Fibroblast of the aortic adventitia (primary cell): Measurements from ENCODE around the gene SRCAP. TPM values are rescaled to one million over a fixed set of nuclear protein-coding genes. Genes with fewer than 3 reads are reported as not detected.

Experiments used
- DNase-seq: peaks from one replicate; pipeline ENCODE4 v3.0.0-alpha.2; 2010; ENCODE audit warnings: low read depth
- H3K4me3 ChIP-seq: 2 replicates; pipeline ENCODE4 v1.5.1; 2011; ENCODE audit warnings: low read depth, mild to moderate bottlenecking, control low read depth, low read length, moderate library complexity
- CTCF ChIP-seq: IDR thresholded peaks from 2 replicates; pipeline ENCODE4 v1.5.1; 2011; ENCODE audit warnings: mild to moderate bottlenecking, low read length, control low read depth, inconsistent platforms; ENCODE audit not compliant: insufficient read depth
- total RNA-seq: library from RNA; depleted of rRNA; stranded (reverse); fragments of >200 nt; gene quantifications from 2 replicates; pipeline ENCODE4 v1.2.3, GENCODE V29; 2012; ENCODE audit warnings: low replicate concordance

Gene SRCAP
- total RNA-seq, 1 donor, result 21.9 TPM

DNA sequence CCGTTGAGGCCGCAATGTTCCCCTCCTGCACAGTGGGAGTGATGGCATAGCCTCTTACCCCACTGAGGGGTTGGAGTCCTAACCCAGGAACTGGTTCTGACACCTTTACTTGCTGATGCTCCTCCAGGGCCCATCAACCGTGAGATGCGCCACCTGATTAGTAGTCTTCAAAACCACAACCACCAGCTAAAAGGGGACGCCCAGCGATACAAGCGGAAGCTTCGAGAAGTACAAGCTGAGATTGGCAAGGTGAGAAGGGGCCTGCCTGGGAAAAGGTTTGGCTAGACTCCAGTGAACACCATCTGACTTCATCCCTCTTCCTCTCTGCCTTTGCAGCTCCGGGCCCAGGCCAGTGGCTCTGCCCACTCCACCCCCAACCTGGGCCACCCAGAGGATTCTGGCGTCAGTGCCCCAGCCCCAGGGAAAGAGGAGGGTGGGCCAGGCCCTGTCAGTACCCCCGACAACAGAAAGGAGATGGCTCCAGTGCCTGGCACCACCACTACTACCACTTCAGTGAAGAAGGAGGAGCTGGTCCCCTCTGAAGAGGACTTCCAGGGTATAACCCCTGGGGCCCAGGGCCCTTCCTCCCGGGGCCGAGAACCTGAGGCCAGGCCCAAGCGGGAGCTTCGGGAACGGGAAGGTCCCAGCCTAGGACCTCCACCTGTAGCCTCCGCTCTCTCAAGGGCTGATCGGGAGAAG lies 68.9 kb downstream of the SRCAP start:
- no peak for TF ChIP-seq CTCF
- no peak for DNase-seq
- H3K4me3 ChIP-seq, result no peak overlapping the region

DNA sequence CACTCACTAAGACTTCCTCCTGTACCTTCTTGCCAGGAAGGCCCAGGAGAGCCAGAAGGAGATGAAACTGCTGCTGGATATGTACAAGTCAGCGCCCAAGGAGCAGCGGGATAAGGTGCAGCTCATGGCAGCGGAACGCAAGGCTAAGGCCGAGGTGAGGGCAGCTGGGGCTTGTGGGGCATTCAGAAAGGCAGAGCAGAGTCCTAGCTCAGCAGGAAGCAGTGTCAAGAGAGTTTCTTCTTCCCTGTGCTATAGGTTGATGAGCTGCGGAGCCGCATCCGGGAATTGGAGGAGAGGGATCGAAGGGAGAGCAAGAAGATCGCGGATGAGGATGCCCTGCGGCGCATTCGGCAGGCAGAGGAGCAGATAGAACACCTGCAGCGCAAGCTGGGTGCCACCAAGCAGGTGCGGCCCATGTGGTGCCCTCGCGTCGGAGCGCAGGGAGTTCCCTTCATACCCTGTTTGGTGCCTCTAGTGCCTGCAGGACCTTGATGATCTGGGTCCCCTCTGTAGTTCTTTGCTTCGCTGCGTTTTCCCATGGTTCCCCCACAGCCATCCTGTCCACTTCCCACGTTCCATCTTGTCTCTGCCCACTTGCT lies 69.7 kb downstream of the SRCAP start:
- no peak overlapping the region for H3K4me3 ChIP-seq
- DNase-seq, result no peak
- TF ChIP-seq CTCF, result no peak

DNA sequence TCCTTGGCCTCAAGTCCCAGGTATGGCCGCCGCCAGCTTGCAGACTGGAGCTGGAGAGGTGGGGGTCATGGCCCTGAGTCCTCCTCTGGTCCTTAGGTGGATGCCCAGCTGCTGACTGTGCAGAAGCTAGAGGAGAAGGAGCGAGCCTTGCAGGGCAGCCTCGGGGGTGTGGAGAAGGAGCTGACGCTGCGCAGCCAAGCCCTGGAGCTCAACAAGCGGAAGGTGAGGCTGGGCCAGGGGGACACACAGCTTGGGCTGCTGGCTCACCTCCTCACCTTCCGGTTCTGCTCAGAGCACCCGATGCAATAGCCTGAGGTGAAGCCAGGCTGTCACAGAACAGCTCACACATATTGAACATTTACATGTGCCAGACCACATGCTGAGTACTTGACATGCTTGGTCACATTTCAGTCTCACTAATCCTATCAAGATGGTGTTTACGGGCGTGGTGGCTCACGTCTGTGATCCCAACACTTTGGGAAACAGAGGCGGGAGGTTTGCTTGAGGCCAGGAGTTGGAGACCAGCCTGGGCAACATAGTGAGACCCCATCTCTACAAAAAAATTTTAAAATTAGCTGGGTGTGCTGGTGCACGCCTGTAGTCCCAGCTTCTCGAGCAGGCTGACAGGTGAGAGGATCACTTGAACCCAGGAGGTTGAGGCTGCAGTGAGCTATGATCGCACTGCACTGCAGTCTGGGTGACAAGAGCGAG lies 70.6 kb downstream of the SRCAP start:
- no peak for DNase-seq
- no peak overlapping the region for H3K4me3 ChIP-seq
- no peak for TF ChIP-seq CTCF

DNA sequence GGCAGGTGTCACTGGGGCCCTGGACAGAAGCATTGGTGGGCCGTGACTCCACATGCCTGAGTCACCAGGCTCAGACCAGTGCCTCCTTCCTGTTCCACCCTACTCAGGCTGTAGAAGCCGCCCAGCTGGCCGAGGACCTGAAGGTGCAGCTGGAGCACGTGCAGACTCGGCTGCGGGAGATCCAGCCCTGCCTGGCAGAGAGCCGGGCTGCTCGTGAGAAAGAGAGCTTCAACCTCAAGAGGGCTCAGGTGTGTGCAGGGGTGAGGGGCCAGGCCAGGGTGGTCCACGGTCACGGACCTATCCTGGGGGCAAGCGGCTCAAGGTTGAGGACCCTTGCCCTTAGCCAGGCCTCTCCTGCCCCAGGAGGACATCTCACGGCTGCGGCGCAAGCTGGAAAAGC lies 72.8 kb downstream of the SRCAP start:
- no peak for TF ChIP-seq CTCF
- no peak overlapping the region for H3K4me3 ChIP-seq
- no peak for DNase-seq

DNA sequence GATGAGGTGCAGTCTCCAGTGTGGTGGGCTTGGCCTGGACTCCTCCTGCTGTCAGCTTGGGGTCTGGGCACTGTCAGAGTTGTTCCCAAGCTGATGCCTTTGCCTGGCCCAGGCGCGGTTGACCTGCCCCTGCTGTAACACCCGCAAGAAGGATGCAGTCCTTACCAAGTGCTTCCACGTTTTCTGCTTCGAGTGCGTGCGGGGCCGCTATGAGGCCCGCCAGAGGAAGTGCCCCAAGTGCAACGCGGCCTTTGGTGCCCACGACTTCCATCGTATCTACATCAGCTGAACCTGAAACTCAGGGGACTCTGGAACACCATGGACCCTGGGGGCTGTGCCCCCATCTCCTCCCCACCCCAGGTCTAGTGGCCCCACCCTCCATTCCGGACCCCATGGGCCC lies 74.9 kb downstream of the SRCAP start:
- no peak overlapping the region for H3K4me3 ChIP-seq
- no peak for DNase-seq
- TF ChIP-seq CTCF, result no peak

DNA sequence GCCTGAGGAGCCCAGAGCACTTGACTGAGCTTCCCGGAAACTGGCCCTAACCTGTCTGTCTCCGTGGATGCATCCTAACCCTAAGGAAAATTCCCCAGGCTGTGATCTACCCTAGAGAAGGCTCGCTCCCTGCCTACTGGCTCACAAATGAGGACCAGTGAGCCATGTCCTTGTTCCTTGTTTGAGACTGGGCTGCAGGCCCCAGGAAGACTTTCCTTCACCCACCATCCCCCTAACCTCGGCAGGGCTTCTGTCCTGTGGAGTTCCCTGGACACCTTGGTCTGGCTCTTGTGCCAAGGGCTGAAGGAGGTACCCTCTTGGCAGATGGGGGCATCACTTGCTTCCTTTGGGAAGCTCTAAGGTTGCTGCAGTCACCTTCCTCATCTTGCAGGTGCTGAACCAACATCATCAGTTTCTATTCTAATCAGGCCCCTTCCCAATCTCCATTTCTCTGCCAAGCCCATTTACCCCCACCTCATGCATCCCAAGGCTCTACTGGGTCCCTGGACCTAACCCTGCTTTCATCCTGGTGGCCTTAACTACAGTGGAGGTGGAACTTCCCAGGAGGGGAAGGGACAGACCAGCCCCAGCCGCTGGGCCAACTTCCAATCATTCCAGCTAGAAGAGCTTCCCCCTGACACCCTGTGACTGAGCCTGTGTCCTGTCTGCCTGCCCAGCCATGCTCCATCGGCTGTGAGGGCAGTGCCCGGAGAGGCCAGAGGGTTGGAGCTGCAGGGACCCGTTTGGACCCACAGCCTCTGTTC lies 75.6 kb downstream of the SRCAP start:
- peak overlapping the region; percentile 82 for H3K4me3 ChIP-seq
- TF ChIP-seq CTCF, result no peak
- DNase-seq, result no peak
